ENCODE data around the gene PCDH8.
"Not testable (repeated sequence)": the region's sequence is repeated elsewhere in the genome, so short reads cannot be mapped to it uniquely, and the experiment has no call there.

Gene PCDH8

GRCh38 chr13:52850072-52850395 is 1.6 kb upstream of the PCDH8 start:
- no peak for DNase-seq (ENCODE audit: low spot score)

GRCh38 chr13:52849291-52850071 is 1.0 kb upstream of the PCDH8 start:
- DNase-seq (ENCODE audit: low spot score) = no peak

- no peak for DNase-seq (ENCODE audit: low spot score)
Measured at GRCh38 chr13:52847682-52848432, 583 bp downstream of the PCDH8 start.

- no peak for DNase-seq (ENCODE audit: low spot score)
Measured at GRCh38 chr13:52847322-52847681, 1.1 kb downstream of the PCDH8 start.

GRCh38 chr13:52846567-52847321 is 1.7 kb downstream of the PCDH8 start:
- no peak for DNase-seq (ENCODE audit: low spot score)

- no peak for DNase-seq (ENCODE audit: low spot score)
Measured at GRCh38 chr13:52845766-52846566, 2.5 kb downstream of the PCDH8 start.

- DNase-seq (ENCODE audit: low spot score) = peak; percentile 21
Measured at GRCh38 chr13:52845334-52845761, 3.1 kb downstream of the PCDH8 start.

GRCh38 chr13:52844836-52845235 is 3.6 kb downstream of the PCDH8 start:
- DNase-seq (ENCODE audit: low spot score) = no peak

GRCh38 chr13:52842441-52842840 is 6.0 kb downstream of the PCDH8 start:
- DNase-seq (ENCODE audit: low spot score) = peak; percentile 21

- no peak for DNase-seq (ENCODE audit: low spot score)
Measured at GRCh38 chr13:52840066-52840465, 8.4 kb downstream of the PCDH8 start.

GRCh38 chr13:52838433-52839107 is 9.9 kb downstream of the PCDH8 start:
- DNase-seq (ENCODE audit: low spot score) = no peak

- DNase-seq (ENCODE audit: low spot score) = no peak
Measured at GRCh38 chr13:52837850-52838249, 10.6 kb downstream of the PCDH8 start.

GRCh38 chr13:52835071-52835839 is 13.2 kb downstream of the PCDH8 start:
- DNase-seq (ENCODE audit: low spot score) = no peak

- no peak for DNase-seq (ENCODE audit: low spot score)
Measured at GRCh38 chr13:52833296-52833875, 15.1 kb downstream of the PCDH8 start.

- DNase-seq (ENCODE audit: low spot score) = no peak
Measured at GRCh38 chr13:52832313-52832712, 16.1 kb downstream of the PCDH8 start.

- DNase-seq (ENCODE audit: low spot score) = no peak
Measured at GRCh38 chr13:52830946-52831345, 17.5 kb downstream of the PCDH8 start.

- DNase-seq (ENCODE audit: low spot score) = no peak
Measured at GRCh38 chr13:52827839-52828238, 20.6 kb downstream of the PCDH8 start.

- not testable (repeated sequence) for DNase-seq (ENCODE audit: low spot score)
Measured at GRCh38 chr13:52817886-52818285, 30.6 kb downstream of the PCDH8 start.

- DNase-seq (ENCODE audit: low spot score) = no peak
Measured at GRCh38 chr13:52815330-52815729, 33.1 kb downstream of the PCDH8 start.

- no peak for DNase-seq (ENCODE audit: low spot score)
Measured at GRCh38 chr13:52812941-52813340, 35.5 kb downstream of the PCDH8 start.
